Measurements from ENCODE around the gene GPR151. TPM values are rescaled to one million over a fixed set of nuclear protein-coding genes. Genes with fewer than 3 reads are reported as not detected.

Gene GPR151
- total RNA-seq, 2 experiments from 2014 or later = not detected

GRCh38 chr5:146523698-146524097 lies 7.7 kb upstream of the GPR151 start:
- no TSS peak for BruUV-seq (replicated peaks)
- CTCF ChIA-PET (ENCODE audit: unreplicated experiment) = no interaction called here
- DNase-seq (ENCODE audit: low spot score) = no peak
- H3K4me3 ChIP-seq (ENCODE audit: low read depth, low read length, poor library complexity, severe bottlenecking) = no peak overlapping the region
- POLR2A ChIA-PET = interaction anchor here (0.7 to 1.2 kb wide), 2 partner anchors 9 to 37 kb away, joined by 3 read pairs; no protein-coding TSS in a partner anchor
- H4K20me1 ChIP-seq (ENCODE audit: insufficient read depth, low read length) = no peaks in the 10 kb centered on the region
- no peak for TF ChIP-seq CTCF (conservative IDR thresholded peaks at IDR 0.05; ENCODE audit: low read length)
- no peak overlapping the region for H3K4me2 ChIP-seq (ENCODE audit: low read length)
- H3K9me3 ChIP-seq (ENCODE audit: low read length) = no peaks in the 10 kb centered on the region
- no peaks in the 10 kb centered on the region for H3K4me1 ChIP-seq (ENCODE audit: insufficient read depth, low read length, poor library complexity, severe bottlenecking)
- H3K9me2 ChIP-seq (ENCODE audit: insufficient read depth, low read length) = no peaks in the 10 kb centered on the region
- no peak overlapping the region for H3K27ac ChIP-seq (ENCODE audit: low read depth, low read length, poor library complexity, severe bottlenecking)
- intact Hi-C loops (cut with micrococcal nuclease; ENCODE audit: unreplicated experiment) = no loop called here
- no peaks in the 10 kb centered on the region for H3K36me3 ChIP-seq (ENCODE audit: insufficient read depth, low read length)
- H3K79me2 ChIP-seq (ENCODE audit: insufficient read depth, low read depth, low read length) = no peaks in the 10 kb centered on the region
- no peak overlapping the region for H2AFZ ChIP-seq (ENCODE audit: low read length)

DNA sequence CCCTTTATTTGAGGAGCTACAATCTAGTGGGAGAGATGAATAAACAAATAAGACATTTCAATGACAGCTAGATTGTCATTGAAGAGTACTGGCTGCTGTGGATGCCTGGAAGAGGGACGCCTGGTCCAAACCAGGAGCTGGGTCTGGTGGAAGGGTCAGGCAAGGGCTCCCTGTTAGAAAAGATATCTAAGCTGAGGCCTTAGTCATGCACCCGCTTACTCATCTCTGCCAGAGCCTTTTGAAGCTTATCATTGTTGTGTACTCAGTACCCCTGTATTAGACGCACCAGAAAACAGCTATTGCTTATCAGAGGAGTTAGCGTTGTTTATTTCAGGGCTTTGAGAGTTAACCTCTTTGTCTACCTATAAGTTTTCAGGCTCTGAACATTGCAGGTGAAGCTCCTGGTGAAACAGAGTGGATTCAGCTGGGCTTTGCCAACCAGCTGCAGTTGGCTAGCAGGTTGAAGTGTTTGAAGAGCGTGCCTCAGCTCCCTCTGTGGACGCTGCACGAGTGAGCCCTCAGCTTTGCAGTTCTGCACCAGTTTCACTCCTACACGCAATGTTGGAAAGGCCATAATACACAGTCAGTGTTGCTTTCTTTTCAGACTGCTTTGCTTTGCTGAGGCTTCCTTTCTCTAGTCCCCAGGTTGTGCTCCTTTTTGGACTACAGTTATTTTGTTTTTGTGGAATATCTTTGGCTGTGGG lies 5.6 kb upstream of the GPR151 start:
- Histone ChIP-seq H3K4me2 (ENCODE audit: low read length) (no peak overlapping the region), H3K4me1 (ENCODE audit: insufficient read depth, low read length, poor library complexity, severe bottlenecking) (no peaks in the 10 kb centered on the region), H4K20me1 (ENCODE audit: insufficient read depth, low read length) (no peaks in the 10 kb centered on the region), H3K9me3 (ENCODE audit: low read length) (no peaks in the 10 kb centered on the region), H3K27ac (ENCODE audit: low read depth, low read length, poor library complexity, severe bottlenecking) (no peak overlapping the region), H3K36me3 (ENCODE audit: insufficient read depth, low read length) (no peaks in the 10 kb centered on the region), H2AFZ (ENCODE audit: low read length) (no peak overlapping the region), H3K4me3 (ENCODE audit: low read depth, low read length, poor library complexity, severe bottlenecking) (no peak overlapping the region), H3K9me2 (ENCODE audit: insufficient read depth, low read length) (no peaks in the 10 kb centered on the region), H3K79me2 (ENCODE audit: insufficient read depth, low read depth, low read length) (no peaks in the 10 kb centered on the region)
- POLR2A ChIA-PET = interaction anchor here (0.8 kb wide), 1 partner anchor 52 kb away, joined by 3 read pairs; no protein-coding TSS in a partner anchor
- intact Hi-C loops (cut with micrococcal nuclease; ENCODE audit: unreplicated experiment) = no loop called here
- TF ChIP-seq EZH2phosphoT487 (IDR thresholded peaks at IDR 0.05; ENCODE audit: borderline replicate concordance, low read depth, low read length) = no peak
- TF ChIP-seq CTCF (conservative IDR thresholded peaks at IDR 0.05; ENCODE audit: low read length) = no peak
- CTCF ChIA-PET (ENCODE audit: unreplicated experiment) = interaction anchor here (0.9 to 1.0 kb wide), 2 partner anchors 10 to 12 kb away, joined by 3 read pairs; no protein-coding TSS in a partner anchor
- DNase-seq (ENCODE audit: low spot score) = no peak
- BruUV-seq (replicated peaks) = no TSS peak

- no peaks in the 10 kb centered on the region for H4K20me1 ChIP-seq (ENCODE audit: insufficient read depth, low read length)
- POLR2A ChIA-PET = interaction anchor here (0.7 to 1.0 kb wide), 3 partner anchors 11 to 51 kb away, joined by 3 read pairs; no protein-coding TSS in a partner anchor
- intact Hi-C loops (cut with micrococcal nuclease; ENCODE audit: unreplicated experiment) = no loop called here
Observed at GRCh38 chr5:146520731-146521130, 4.7 kb upstream of the GPR151 start.

More at GRCh38 chr5:146520731-146521130, 4.7 kb upstream of the GPR151 start:
- DNase-seq (ENCODE audit: low spot score) = no peak
- Histone ChIP-seq H3K79me2 (ENCODE audit: insufficient read depth, low read depth, low read length) (no peaks in the 10 kb centered on the region), H2AFZ (ENCODE audit: low read length) (no peak overlapping the region), H3K4me1 (ENCODE audit: insufficient read depth, low read length, poor library complexity, severe bottlenecking) (no peaks in the 10 kb centered on the region), H3K9me3 (ENCODE audit: low read length) (no peaks in the 10 kb centered on the region), H3K27ac (ENCODE audit: low read depth, low read length, poor library complexity, severe bottlenecking) (no peak overlapping the region), H3K9me2 (ENCODE audit: insufficient read depth, low read length) (no peaks in the 10 kb centered on the region), H3K4me2 (ENCODE audit: low read length) (no peak overlapping the region), H3K4me3 (ENCODE audit: low read depth, low read length, poor library complexity, severe bottlenecking) (no peak overlapping the region), H3K36me3 (ENCODE audit: insufficient read depth, low read length) (no peaks in the 10 kb centered on the region)
- no peak for TF ChIP-seq EZH2phosphoT487 (IDR thresholded peaks at IDR 0.05; ENCODE audit: borderline replicate concordance, low read depth, low read length)
- TF ChIP-seq CTCF (conservative IDR thresholded peaks at IDR 0.05; ENCODE audit: low read length) = no peak
- CTCF ChIA-PET (ENCODE audit: unreplicated experiment) = interaction anchor here (1.0 kb wide), 1 partner anchor 11 kb away, joined by 3 read pairs; no protein-coding TSS in a partner anchor
- no TSS peak for BruUV-seq (replicated peaks)

All from OCI-LY7 (cell line).